ENCODE results near the gene VKORC1L1.

VKORC1L1 gene

DNA sequence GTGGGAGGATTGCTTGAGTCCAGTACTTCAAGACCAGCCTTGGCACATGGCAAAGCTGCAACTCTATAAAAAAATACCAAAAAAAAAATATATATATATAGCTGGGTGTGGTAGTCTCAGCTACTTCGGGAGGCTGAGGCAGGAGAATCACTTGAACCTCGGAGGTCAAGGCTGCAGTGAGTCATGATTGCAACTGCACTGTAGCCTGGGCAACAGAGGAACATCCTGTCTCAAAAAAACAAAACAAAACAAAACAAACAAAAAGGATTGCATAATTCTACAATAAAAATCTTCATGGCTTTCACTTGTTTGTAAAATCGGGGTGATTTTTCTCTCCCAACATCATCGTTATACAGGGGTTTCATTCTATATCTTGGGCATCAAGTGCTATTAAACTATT is 74.0 kb downstream of the VKORC1L1 start:
- H3K4me3 ChIP-seq (ENCODE audit: low read length in 2 of 2) = no peak overlapping the region
- WGBS, 2 donors (ENCODE audit: extremely low coverage in 2 of 2, insufficient read length in 2 of 2, insufficient replicate concordance in 1 of 2) = no CpG with 5 or more reads among the region's 4 CpGs
- no peaks in the 10 kb centered on the region for H3K4me1 ChIP-seq (ENCODE audit: control insufficient read depth in 2 of 2, insufficient read depth in 1 of 2, low read depth in 1 of 2, low read length in 2 of 2)
- no peak overlapping the region for H4K8ac ChIP-seq (ENCODE audit: low read depth, low read length)
- no peak overlapping the region for H3K23ac ChIP-seq (ENCODE audit: low read depth, low read length, poor library complexity)
- DNase-seq (ENCODE audit: low spot score) = no peak
- no peak overlapping the region for H3K18ac ChIP-seq (ENCODE audit: low read length)
- no peak overlapping the region for H3K14ac ChIP-seq (ENCODE audit: low read length)
- no peaks in the 10 kb centered on the region for H3K27me3 ChIP-seq (ENCODE audit: control insufficient read depth in 3 of 3, insufficient read depth in 3 of 3, low read depth in 1 of 3, low read length in 3 of 3)
- H2AK5ac ChIP-seq (ENCODE audit: low read depth, low read length) = no peak overlapping the region
- no peak overlapping the region for H4K91ac ChIP-seq (ENCODE audit: low read depth, low read length, poor library complexity)
- no peak overlapping the region for H3K9ac ChIP-seq (ENCODE audit: low read depth, low read length, poor library complexity)
- no peak overlapping the region for H2AFZ ChIP-seq (ENCODE audit: low read length)
- no peak overlapping the region for H3K4ac ChIP-seq (ENCODE audit: low read length)
- no peak overlapping the region for H2BK12ac ChIP-seq (ENCODE audit: low read length)
- H3K4me2 ChIP-seq (ENCODE audit: insufficient read depth, low read length, poor library complexity, severe bottlenecking) = no peak overlapping the region
- peaks cover 0 to 2% of the 10 kb centered on the region in 2 donors for H3K36me3 ChIP-seq (replicated peaks in 1 of 2; ENCODE audit: control insufficient read depth in 2 of 2, insufficient read depth in 2 of 2, low read length in 2 of 2)
- H2BK120ac ChIP-seq (ENCODE audit: low read depth, low read length) = no peak overlapping the region
- H2BK5ac ChIP-seq (ENCODE audit: low read length) = no peak overlapping the region
- H3K79me1 ChIP-seq (ENCODE audit: low read depth, low read length) = peaks cover 1% of the 10 kb centered on the region
- H2BK15ac ChIP-seq (ENCODE audit: low read length) = no peak overlapping the region
- H3K27ac ChIP-seq (replicated peaks; ENCODE audit: low read length) = no peak overlapping the region
- no peaks in the 10 kb centered on the region for H3K9me3 ChIP-seq (replicated peaks in 1 of 2; ENCODE audit: control insufficient read depth in 2 of 2, insufficient read depth in 1 of 2, low read depth in 1 of 2, low read length in 2 of 2)

- H2BK120ac ChIP-seq (ENCODE audit: low read depth, low read length) = no peak overlapping the region
- H3K36me3 ChIP-seq (replicated peaks in 1 of 2; ENCODE audit: control insufficient read depth in 2 of 2, insufficient read depth in 2 of 2, low read length in 2 of 2) = peaks cover 8 to 31% of the 10 kb centered on the region in 2 donors
- H4K91ac ChIP-seq (ENCODE audit: low read depth, low read length, poor library complexity) = no peak overlapping the region
- H3K27ac ChIP-seq (replicated peaks; ENCODE audit: low read length) = no peak overlapping the region
- H2BK5ac ChIP-seq (ENCODE audit: low read length) = no peak overlapping the region
- H2BK15ac ChIP-seq (ENCODE audit: low read length) = no peak overlapping the region
- no peak overlapping the region for H3K4me2 ChIP-seq (ENCODE audit: insufficient read depth, low read length, poor library complexity, severe bottlenecking)
- no peak overlapping the region for H3K23ac ChIP-seq (ENCODE audit: low read depth, low read length, poor library complexity)
- no peak for DNase-seq (ENCODE audit: low spot score)
- H2AK5ac ChIP-seq (ENCODE audit: low read depth, low read length) = no peak overlapping the region
- no peak overlapping the region for H2BK12ac ChIP-seq (ENCODE audit: low read length)
- no peak overlapping the region for H3K9ac ChIP-seq (ENCODE audit: low read depth, low read length, poor library complexity)
- H3K9me3 ChIP-seq (replicated peaks in 1 of 2; ENCODE audit: control insufficient read depth in 2 of 2, insufficient read depth in 1 of 2, low read depth in 1 of 2, low read length in 2 of 2) = no peaks in the 10 kb centered on the region
- no peak overlapping the region for H4K8ac ChIP-seq (ENCODE audit: low read depth, low read length)
- no peak overlapping the region for H3K4ac ChIP-seq (ENCODE audit: low read length)
- WGBS, 2 donors (ENCODE audit: extremely low coverage in 2 of 2, insufficient read length in 2 of 2, insufficient replicate concordance in 1 of 2) = no CpG with 5 or more reads among the region's 9 CpGs
- H3K14ac ChIP-seq (ENCODE audit: low read length) = no peak overlapping the region
- no peaks in the 10 kb centered on the region for H3K4me1 ChIP-seq (ENCODE audit: control insufficient read depth in 2 of 2, insufficient read depth in 1 of 2, low read depth in 1 of 2, low read length in 2 of 2)
- H3K4me3 ChIP-seq (ENCODE audit: low read length in 2 of 2) = no peak overlapping the region
- no peaks in the 10 kb centered on the region for H3K27me3 ChIP-seq (ENCODE audit: control insufficient read depth in 3 of 3, insufficient read depth in 3 of 3, low read depth in 1 of 3, low read length in 3 of 3)
- H3K79me1 ChIP-seq (ENCODE audit: low read depth, low read length) = peaks cover 1% of the 10 kb centered on the region
- no peak overlapping the region for H2AFZ ChIP-seq (ENCODE audit: low read length)
- no peak overlapping the region for H3K18ac ChIP-seq (ENCODE audit: low read length)
These were observed 79.1 kb downstream of the VKORC1L1 start for GRCh38 chr7:65951837-65952578.

GRCh38 chr7:65953001-65953720 is 80.3 kb downstream of the VKORC1L1 start:
- H3K4me2 ChIP-seq (ENCODE audit: insufficient read depth, low read length, poor library complexity, severe bottlenecking) = no peak overlapping the region
- H3K18ac ChIP-seq (ENCODE audit: low read length) = no peak overlapping the region
- no CpG with 5 or more reads among the region's 5 CpGs for WGBS, 2 donors (ENCODE audit: extremely low coverage in 2 of 2, insufficient read length in 2 of 2, insufficient replicate concordance in 1 of 2)

DNA sequence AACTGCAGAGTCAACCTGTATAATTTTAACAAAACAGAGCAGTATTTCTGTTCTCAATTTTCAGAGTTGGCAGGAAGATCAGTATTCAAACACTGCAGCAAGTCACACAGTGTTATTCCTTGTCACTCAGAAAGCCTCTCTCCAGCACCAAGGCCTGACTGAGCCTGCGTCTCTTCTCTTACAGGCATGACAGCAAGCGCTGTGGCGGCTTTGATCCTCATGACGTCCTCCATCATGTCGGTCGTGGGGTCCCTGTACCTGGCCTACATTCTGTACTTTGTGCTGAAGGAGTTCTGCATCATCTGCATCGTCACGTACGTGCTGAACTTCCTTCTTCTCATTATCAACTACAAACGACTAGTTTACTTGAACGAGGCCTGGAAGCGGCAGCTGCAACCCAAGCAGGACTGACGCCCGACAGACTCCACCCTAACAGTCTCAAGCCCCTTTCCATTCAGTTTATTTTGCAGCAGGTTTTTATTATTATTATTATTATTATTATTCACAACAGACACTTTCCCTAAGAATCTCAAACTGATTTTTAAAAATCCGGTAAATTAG is 81.1 kb downstream of the VKORC1L1 start:
- no peak overlapping the region for H3K27ac ChIP-seq (replicated peaks; ENCODE audit: low read length)
- DNase-seq (ENCODE audit: low spot score) = no peak
- no peak overlapping the region for H2BK12ac ChIP-seq (ENCODE audit: low read length)
- no peak overlapping the region for H3K14ac ChIP-seq (ENCODE audit: low read length)
- no peaks in the 10 kb centered on the region for H3K27me3 ChIP-seq (ENCODE audit: control insufficient read depth in 3 of 3, insufficient read depth in 3 of 3, low read depth in 1 of 3, low read length in 3 of 3)
- H2AK5ac ChIP-seq (ENCODE audit: low read depth, low read length) = no peak overlapping the region
- H2BK15ac ChIP-seq (ENCODE audit: low read length) = no peak overlapping the region
- H3K4me3 ChIP-seq (ENCODE audit: low read length in 2 of 2) = no peak overlapping the region
- H3K4me1 ChIP-seq (ENCODE audit: control insufficient read depth in 2 of 2, insufficient read depth in 1 of 2, low read depth in 1 of 2, low read length in 2 of 2) = no peaks in the 10 kb centered on the region
- no peak overlapping the region for H3K18ac ChIP-seq (ENCODE audit: low read length)
- no peak overlapping the region for H4K8ac ChIP-seq (ENCODE audit: low read depth, low read length)
- no peak overlapping the region for H2BK120ac ChIP-seq (ENCODE audit: low read depth, low read length)
- WGBS, 2 donors (ENCODE audit: extremely low coverage in 2 of 2, insufficient read length in 2 of 2, insufficient replicate concordance in 1 of 2) = no CpG with 5 or more reads among the region's 15 CpGs
- H3K4me2 ChIP-seq (ENCODE audit: insufficient read depth, low read length, poor library complexity, severe bottlenecking) = no peak overlapping the region
- H3K9me3 ChIP-seq (replicated peaks in 1 of 2; ENCODE audit: control insufficient read depth in 2 of 2, insufficient read depth in 1 of 2, low read depth in 1 of 2, low read length in 2 of 2) = no peaks in the 10 kb centered on the region
- H3K36me3 ChIP-seq (replicated peaks in 1 of 2; ENCODE audit: control insufficient read depth in 2 of 2, insufficient read depth in 2 of 2, low read length in 2 of 2) = peaks cover 10 to 46% of the 10 kb centered on the region in 2 donors
- H4K91ac ChIP-seq (ENCODE audit: low read depth, low read length, poor library complexity) = no peak overlapping the region
- no peak overlapping the region for H3K4ac ChIP-seq (ENCODE audit: low read length)
- no peak overlapping the region for H3K23ac ChIP-seq (ENCODE audit: low read depth, low read length, poor library complexity)
- H3K79me1 ChIP-seq (ENCODE audit: low read depth, low read length) = no peaks in the 10 kb centered on the region
- no peak overlapping the region for H3K9ac ChIP-seq (ENCODE audit: low read depth, low read length, poor library complexity)
- no peak overlapping the region for H2AFZ ChIP-seq (ENCODE audit: low read length)
- H2BK5ac ChIP-seq (ENCODE audit: low read length) = no peak overlapping the region

More at GRCh38 chr7:65953001-65953720, 80.3 kb downstream of the VKORC1L1 start:
- H2BK15ac ChIP-seq (ENCODE audit: low read length) = no peak overlapping the region
- no peak overlapping the region for H2BK12ac ChIP-seq (ENCODE audit: low read length)
- peaks cover 8 to 38% of the 10 kb centered on the region in 2 donors for H3K36me3 ChIP-seq (replicated peaks in 1 of 2; ENCODE audit: control insufficient read depth in 2 of 2, insufficient read depth in 2 of 2, low read length in 2 of 2)
- H4K8ac ChIP-seq (ENCODE audit: low read depth, low read length) = no peak overlapping the region
- H2BK5ac ChIP-seq (ENCODE audit: low read length) = no peak overlapping the region
- H2AFZ ChIP-seq (ENCODE audit: low read length) = no peak overlapping the region
- no peak overlapping the region for H3K23ac ChIP-seq (ENCODE audit: low read depth, low read length, poor library complexity)
- H3K27me3 ChIP-seq (ENCODE audit: control insufficient read depth in 3 of 3, insufficient read depth in 3 of 3, low read depth in 1 of 3, low read length in 3 of 3) = no peaks in the 10 kb centered on the region
- no peak for DNase-seq (ENCODE audit: low spot score)
- no peak overlapping the region for H2BK120ac ChIP-seq (ENCODE audit: low read depth, low read length)
- no peak overlapping the region for H4K91ac ChIP-seq (ENCODE audit: low read depth, low read length, poor library complexity)
- no peak overlapping the region for H3K4me3 ChIP-seq (ENCODE audit: low read length in 2 of 2)
- H3K79me1 ChIP-seq (ENCODE audit: low read depth, low read length) = no peaks in the 10 kb centered on the region
- no peak overlapping the region for H3K9ac ChIP-seq (ENCODE audit: low read depth, low read length, poor library complexity)
- H3K27ac ChIP-seq (replicated peaks; ENCODE audit: low read length) = no peak overlapping the region
- H2AK5ac ChIP-seq (ENCODE audit: low read depth, low read length) = no peak overlapping the region
- H3K4me1 ChIP-seq (ENCODE audit: control insufficient read depth in 2 of 2, insufficient read depth in 1 of 2, low read depth in 1 of 2, low read length in 2 of 2) = no peaks in the 10 kb centered on the region
- no peak overlapping the region for H3K4ac ChIP-seq (ENCODE audit: low read length)
- H3K9me3 ChIP-seq (replicated peaks in 1 of 2; ENCODE audit: control insufficient read depth in 2 of 2, insufficient read depth in 1 of 2, low read depth in 1 of 2, low read length in 2 of 2) = no peaks in the 10 kb centered on the region
- no peak overlapping the region for H3K14ac ChIP-seq (ENCODE audit: low read length)

All from neuronal stem cell (in vitro differentiated cells).